Activated T-helper 1 cell treated with anti-CD3 and anti-CD28 coated beads, Interleukin-12 subunit alpha, Interleukin-12 subunit beta, Interleukin-2, Interleukin-4 antibody, amounts not matched to agents 30 ng/mL and 10 ng/mL and 1 ng/mL, durations not matched to agents 14 hours and 24 hours and 36 hours (primary cell): ENCODE data around the gene TMEM50B. TPM values are rescaled to one million over a fixed set of nuclear protein-coding genes. Genes with fewer than 3 reads are reported as not detected.
A peak's percentile ranks its signal among the peaks of the same experiment; 100 is the strongest.

Experiments used
- DNase-seq: peaks from one replicate; pipeline ENCODE4 v3.0.0; 2021; ENCODE audit warnings: low spot score
- H3K27ac Mint-ChIP-seq: one replicate; pipeline ENCODE4 v1.8.0; 2021; ENCODE audit warnings: mild to moderate bottlenecking, mixed read lengths
- H3K27me3 Mint-ChIP-seq: one replicate; pipeline ENCODE4 v1.8.0; 2022; ENCODE audit warnings: mild to moderate bottlenecking, moderate library complexity, mixed read lengths; ENCODE audit not compliant: insufficient read depth
- H3K36me3 Mint-ChIP-seq: one replicate; pipeline ENCODE4 v1.8.0; 2021; ENCODE audit warnings: low read depth, mixed read lengths
- H3K4me1 Mint-ChIP-seq: one replicate; pipeline ENCODE4 v1.8.0; 2021; ENCODE audit warnings: low read depth, mixed read lengths
- H3K4me3 Mint-ChIP-seq: one replicate; pipeline ENCODE4 v1.8.0; 2021; ENCODE audit warnings: mild to moderate bottlenecking, moderate library complexity, mixed read lengths
- H3K9me3 Mint-ChIP-seq: one replicate; pipeline ENCODE4 v1.8.0; 2021; ENCODE audit warnings: mixed read lengths
- intact Hi-C: fragments of 100-400 bp; cut with micrococcal nuclease; formaldehyde crosslinking; loops from one replicate; pipeline ENCODE4 v1.15.1; 2024
- total RNA-seq: library from RNA; stranded (reverse); gene quantifications from 2 replicates; pipeline ENCODE4 v1.2.3, GENCODE V29; 2022

TMEM50B gene
- total RNA-seq, 1 donor from 2014 or later = 12.0 TPM

GRCh38 chr21:33492571-33492970 is 12.8 kb upstream of the TMEM50B start:
- no peak for DNase-seq
- Mint-ChIP-seq H3K9me3 (no peaks in the 10 kb centered on the region), H3K27ac (no peak overlapping the region), H3K4me3 (peak overlapping the region; percentile 53), H3K27me3 (peaks cover 12% of the 10 kb centered on the region), H3K4me1 (peaks cover 11% of the 10 kb centered on the region), H3K36me3 (no peaks in the 10 kb centered on the region)
- intact Hi-C loops = no loop called here

- Mint-ChIP-seq H3K9me3 (no peaks in the 10 kb centered on the region), H3K4me3 (peak within 1 kb of the TSS; percentile 84), H3K27me3 (peaks cover 12% of the 10 kb centered on the region), H3K4me1 (peaks cover 11% of the 10 kb centered on the region), H3K36me3 (no peaks in the 10 kb centered on the region), H3K27ac (peak within 1 kb of the TSS; percentile 74)
- DNase-seq = peak; percentile 91
- intact Hi-C loops = loop anchor here (1.0 kb wide), 5 partner anchors 11 to 150 kb away; partner anchors contain the start of genes CRYZL1, DONSON and GART
Measured at GRCh38 chr21:33491373-33492102, 11.8 kb upstream of the TMEM50B start, which contains the start of gene DNAJC28. Gene DNAJC28, minus strand, starts transcription at chr21:33491716. Its CDS starts 2,323 bp downstream, at chr21:33489393.

GRCh38 chr21:33490991-33491372 is 11.2 kb upstream of the TMEM50B start:
- peak overlapping the region; percentile 84 for H3K4me3 Mint-ChIP-seq
- DNase-seq = no peak
- intact Hi-C loops = loop anchor here (1.0 kb wide), 5 partner anchors 11 to 150 kb away; partner anchors contain the start of genes CRYZL1, DONSON and GART

GRCh38 chr21:33488936-33489335 is 9.2 kb upstream of the TMEM50B start:
- Mint-ChIP-seq H3K4me3 (no peak overlapping the region), H3K36me3 (no peaks in the 10 kb centered on the region), H3K9me3 (no peaks in the 10 kb centered on the region), H3K4me1 (peaks cover 11% of the 10 kb centered on the region), H3K27me3 (peaks cover 6% of the 10 kb centered on the region), H3K27ac (no peak overlapping the region)
- intact Hi-C loops = no loop called here
- DNase-seq = no peak

More at GRCh38 chr21:33490991-33491372, 11.2 kb upstream of the TMEM50B start:
- Mint-ChIP-seq H3K27me3 (peaks cover 12% of the 10 kb centered on the region), H3K36me3 (no peaks in the 10 kb centered on the region), H3K27ac (peak overlapping the region; percentile 74), H3K4me1 (peaks cover 11% of the 10 kb centered on the region), H3K9me3 (no peaks in the 10 kb centered on the region)

- Mint-ChIP-seq H3K27ac (no peak overlapping the region), H3K4me3 (no peak overlapping the region), H3K4me1 (peaks cover 11% of the 10 kb centered on the region), H3K9me3 (no peaks in the 10 kb centered on the region), H3K36me3 (no peaks in the 10 kb centered on the region), H3K27me3 (peaks cover 7% of the 10 kb centered on the region)
- DNase-seq = no peak
- intact Hi-C loops = no loop called here
Measured at GRCh38 chr21:33487996-33488395, 8.2 kb upstream of the TMEM50B start.

GRCh38 chr21:33481314-33481943 is 1.7 kb upstream of the TMEM50B start:
- Mint-ChIP-seq H3K4me3 (peak overlapping the region; percentile 88), H3K27me3 (peaks cover 6% of the 10 kb centered on the region), H3K27ac (no peak overlapping the region), H3K9me3 (no peaks in the 10 kb centered on the region), H3K4me1 (peaks cover 23% of the 10 kb centered on the region), H3K36me3 (no peaks in the 10 kb centered on the region)
- intact Hi-C loops = loop anchor here (2.0 kb wide), 1 partner anchor 33 kb away; no protein-coding TSS in a partner anchor
- no peak for DNase-seq

- Mint-ChIP-seq H3K27ac (peak overlapping the region; percentile 83), H3K4me1 (peaks cover 23% of the 10 kb centered on the region), H3K9me3 (no peaks in the 10 kb centered on the region), H3K4me3 (peak overlapping the region; percentile 88), H3K27me3 (peaks cover 6% of the 10 kb centered on the region), H3K36me3 (no peaks in the 10 kb centered on the region)
- intact Hi-C loops = loop anchor here (1.0 to 2.0 kb wide), 5 partner anchors 11 to 708 kb away; partner anchors contain the start of genes DNAJC28 and GART
- no peak for DNase-seq
Measured at GRCh38 chr21:33480481-33481103, 818 bp upstream of the TMEM50B start.

GRCh38 chr21:33478935-33479678 is 667 bp downstream of the TMEM50B start:
- H3K27me3 Mint-ChIP-seq = peaks cover 5% of the 10 kb centered on the region
- H3K4me3 Mint-ChIP-seq = peak overlapping the region; percentile 82
- H3K4me1 Mint-ChIP-seq = peaks cover 23% of the 10 kb centered on the region
- peak overlapping the region; percentile 84 for H3K27ac Mint-ChIP-seq
- peak; percentile 16 for DNase-seq
- H3K9me3 Mint-ChIP-seq = no peaks in the 10 kb centered on the region
- intact Hi-C loops = loop anchor here (1.0 to 2.0 kb wide), 4 partner anchors 96 to 751 kb away; partner anchors contain the start of genes DONSON, ITSN1 and SYNJ1
- H3K36me3 Mint-ChIP-seq = no peaks in the 10 kb centered on the region

GRCh38 chr21:33478182-33478581 is 1.6 kb downstream of the TMEM50B start:
- Mint-ChIP-seq H3K4me1 (peaks cover 26% of the 10 kb centered on the region), H3K27me3 (peaks cover 3% of the 10 kb centered on the region), H3K36me3 (no peaks in the 10 kb centered on the region), H3K27ac (peak overlapping the region; percentile 84), H3K4me3 (peak overlapping the region; percentile 82), H3K9me3 (no peaks in the 10 kb centered on the region)
- DNase-seq = no peak
- intact Hi-C loops = loop anchor here (2.0 kb wide), 1 partner anchor 111 kb away; the partner anchor contains the start of gene DONSON

GRCh38 chr21:33477066-33477465 is 2.7 kb downstream of the TMEM50B start:
- DNase-seq = no peak
- Mint-ChIP-seq H3K4me1 (peaks cover 26% of the 10 kb centered on the region), H3K27me3 (no peaks in the 10 kb centered on the region), H3K27ac (no peak overlapping the region), H3K4me3 (peak overlapping the region; percentile 39), H3K36me3 (no peaks in the 10 kb centered on the region), H3K9me3 (no peaks in the 10 kb centered on the region)
- intact Hi-C loops = no loop called here

- H3K27ac Mint-ChIP-seq = no peak overlapping the region
- intact Hi-C loops = no loop called here
- H3K27me3 Mint-ChIP-seq = no peaks in the 10 kb centered on the region
- H3K4me3 Mint-ChIP-seq = no peak overlapping the region
- H3K4me1 Mint-ChIP-seq = peaks cover 12% of the 10 kb centered on the region
- no peaks in the 10 kb centered on the region for H3K9me3 Mint-ChIP-seq
- no peaks in the 10 kb centered on the region for H3K36me3 Mint-ChIP-seq
- no peak for DNase-seq
Measured at GRCh38 chr21:33473344-33473743, 6.4 kb downstream of the TMEM50B start.

- Mint-ChIP-seq H3K27me3 (no peaks in the 10 kb centered on the region), H3K4me1 (peaks cover 3% of the 10 kb centered on the region), H3K9me3 (no peaks in the 10 kb centered on the region), H3K27ac (no peak overlapping the region), H3K4me3 (no peak overlapping the region), H3K36me3 (peaks cover 2% of the 10 kb centered on the region)
- intact Hi-C loops = no loop called here
- DNase-seq = no peak
Measured at GRCh38 chr21:33470701-33471100, 9.1 kb downstream of the TMEM50B start.
